ENCODE results near the gene HHATL. TPM values are rescaled to one million over a fixed set of nuclear protein-coding genes. Genes with fewer than 3 reads are reported as not detected.

HHATL gene
- total RNA-seq, 1 experiment from 2014 or later: 0.92 TPM

GRCh38 chr3:42649783-42650182 is 52.8 kb downstream of the HHATL start (continued):
- TF ChIP-seq AFF4 (CRISPR knock-in tag; IDR thresholded peaks at IDR 0.05; ENCODE audit: borderline replicate concordance): no peak

- no peak overlapping the region for H3K4me3 Mint-ChIP-seq
These were observed 53.6 kb downstream of the HHATL start for GRCh38 chr3:42649006-42649405.

More at GRCh38 chr3:42649006-42649405, 53.6 kb downstream of the HHATL start:
- Mint-ChIP-seq H3K36me3 (peaks cover 35% of the 10 kb centered on the region), H3K9me3 (no peaks in the 10 kb centered on the region), H3K27me3 (ENCODE audit: low read depth) (no peaks in the 10 kb centered on the region), H3K27ac (0 out of 2 replicates have a peak overlapping the region, but pooled peaks have one; percentile 50), H3K4me1 (peaks cover 44% of the 10 kb centered on the region)
- no peak for DNase-seq (ENCODE audit: low spot score)
- ChIA-PET POLR2A (interaction anchor here (1.3 kb wide), 1 partner anchor 98 kb away, joined by 4 read pairs; no protein-coding TSS in a partner anchor), CTCF (interaction anchor here (1.3 to 2.5 kb wide), 2 partner anchors 96 to 122 kb away, joined by 3 to 19 read pairs; no protein-coding TSS in a partner anchor)
- TF ChIP-seq MYBL2 (CRISPR knock-in tag; IDR thresholded peaks at IDR 0.05) (no peak), PRDM15 (CRISPR knock-in tag; IDR thresholded peaks at IDR 0.05) (no peak), ZNF121 (CRISPR knock-in tag; IDR thresholded peaks at IDR 0.05) (no peak), ATF3 (CRISPR knock-in tag; conservative IDR thresholded peaks at IDR 0.05) (no peak), ESRRA (CRISPR knock-in tag; IDR thresholded peaks at IDR 0.05; ENCODE audit: borderline replicate concordance) (no peak), IRF2 (CRISPR knock-in tag; IDR thresholded peaks at IDR 0.05; ENCODE audit: borderline replicate concordance, low read depth) (no peak), AFF4 (CRISPR knock-in tag; IDR thresholded peaks at IDR 0.05; ENCODE audit: borderline replicate concordance) (no peak), STAT6 (CRISPR knock-in tag; conservative IDR thresholded peaks at IDR 0.05; ENCODE audit: low read depth) (no peak), PREB (CRISPR knock-in tag; IDR thresholded peaks at IDR 0.05; ENCODE audit: borderline replicate concordance) (no peak), GRHL2 (CRISPR knock-in tag; IDR thresholded peaks at IDR 0.05; ENCODE audit: insufficient replicate concordance, severe bottlenecking) (no peak), ELF4 (CRISPR knock-in tag; IDR thresholded peaks at IDR 0.05; ENCODE audit: low read depth) (no peak), TP53 (CRISPR knock-in tag; IDR thresholded peaks at IDR 0.05) (no peak), E2F1 (CRISPR knock-in tag; IDR thresholded peaks at IDR 0.05) (no peak), GTF2I (CRISPR knock-in tag; conservative IDR thresholded peaks at IDR 0.05) (no peak), GABPB1 (CRISPR knock-in tag; IDR thresholded peaks at IDR 0.05) (no peak), SMAD3 (CRISPR knock-in tag; IDR thresholded peaks at IDR 0.05; ENCODE audit: borderline replicate concordance) (no peak)
- ATAC-seq: no peak
